GM15510 (cell line): ENCODE results near the gene SEMA3B.

Source experiments
- POLR2A ChIP-seq: IDR thresholded peaks from 3 replicates; pipeline ENCODE4 v1.6.1; 2011; ENCODE audit warnings: borderline replicate concordance; ENCODE audit not compliant: insufficient read length; ENCODE audit errors: extremely low read depth

Gene SEMA3B

GRCh38 chr3:50262778-50263177 lies 6.2 kb upstream of the SEMA3B start:
- TF ChIP-seq POLR2A, result no peak

- no peak for TF ChIP-seq POLR2A
These were observed 5.2 kb upstream of the SEMA3B start for GRCh38 chr3:50263478-50264382.

GRCh38 chr3:50264383-50264963 lies 4.5 kb upstream of the SEMA3B start:
- TF ChIP-seq POLR2A, result no peak

- TF ChIP-seq POLR2A, result no peak
These were observed 3.9 kb upstream of the SEMA3B start for GRCh38 chr3:50264964-50265485.

GRCh38 chr3:50265571-50265970 lies 3.4 kb upstream of the SEMA3B start:
- TF ChIP-seq POLR2A, result no peak

- no peak for TF ChIP-seq POLR2A
These were observed 2.9 kb upstream of the SEMA3B start for GRCh38 chr3:50266017-50266416.

- no peak for TF ChIP-seq POLR2A
These were observed 2.1 kb upstream of the SEMA3B start for GRCh38 chr3:50266836-50267235.

GRCh38 chr3:50267280-50267913 lies 1.6 kb upstream of the SEMA3B start:
- TF ChIP-seq POLR2A, result no peak

GRCh38 chr3:50268276-50268675 lies 671 bp upstream of the SEMA3B start:
- TF ChIP-seq POLR2A, result no peak

GRCh38 chr3:50269460-50269859 lies 513 bp downstream of the SEMA3B start:
- TF ChIP-seq POLR2A, result no peak

GRCh38 chr3:50269977-50270413 lies 1.0 kb downstream of the SEMA3B start:
- TF ChIP-seq POLR2A, result no peak

GRCh38 chr3:50270422-50271224 lies 1.7 kb downstream of the SEMA3B start:
- TF ChIP-seq POLR2A, result no peak

GRCh38 chr3:50271314-50271936 lies 2.5 kb downstream of the SEMA3B start:
- TF ChIP-seq POLR2A, result no peak
